GM21390 (cell line): Measurements from ENCODE around the gene RLIM.
"Not testable (repeated sequence)": the region's sequence is repeated elsewhere in the genome, so short reads cannot be mapped to it uniquely, and the experiment has no call there.

Experiments
- ATAC-seq: cut with Tn5 transposase; IDR thresholded peaks from one replicate; pipeline ENCODE4 v1.9.1; 2021; ENCODE audit not compliant: unreplicated experiment

Gene RLIM

GRCh38 chrX:74614093-74614909 lies at the start of gene RLIM:
Gene RLIM (minus strand): TSS chrX:74614624. CDS start chrX:74595977, 18,647 bp downstream.
- ATAC-seq = peak; percentile 92

GRCh38 chrX:74656079-74656745 lies 41.8 kb upstream of the RLIM start:
- no peak for ATAC-seq

GRCh38 chrX:74654953-74655352 lies 40.5 kb upstream of the RLIM start:
- not testable (repeated sequence) for ATAC-seq

GRCh38 chrX:74636749-74637314 lies 22.4 kb upstream of the RLIM start:
- ATAC-seq = no peak

GRCh38 chrX:74613370-74614092 lies 893 bp downstream of the RLIM start:
- peak; percentile 5 for ATAC-seq

- no peak for ATAC-seq
These were observed 7.6 kb downstream of the RLIM start for GRCh38 chrX:74606799-74607198.

- ATAC-seq = no peak
These were observed 8.1 kb downstream of the RLIM start for GRCh38 chrX:74606342-74606741.

GRCh38 chrX:74603040-74603439 lies 11.4 kb downstream of the RLIM start:
- ATAC-seq = no peak

GRCh38 chrX:74602142-74602541 lies 12.3 kb downstream of the RLIM start:
- ATAC-seq = no peak

DNA sequence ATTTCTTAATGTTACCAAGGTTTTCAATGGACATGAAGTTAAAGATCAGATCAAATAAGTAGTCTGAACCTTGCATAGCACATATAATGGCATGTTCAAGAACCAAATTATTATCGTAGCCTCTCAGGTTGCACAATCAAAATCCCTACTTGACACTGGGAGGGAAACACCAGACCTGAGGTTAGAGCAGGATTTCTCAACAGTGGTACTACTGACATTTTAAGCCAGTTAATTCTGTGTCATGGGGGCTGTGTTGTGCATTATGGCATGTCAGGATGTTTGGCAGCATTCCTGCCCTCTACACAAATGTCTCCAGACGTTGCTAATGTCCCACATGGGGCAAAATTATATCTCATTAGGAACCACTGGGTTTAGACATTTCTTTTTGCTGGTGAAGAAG lies 20.8 kb downstream of the RLIM start:
- no peak for ATAC-seq

- no peak for ATAC-seq
These were observed 28.7 kb downstream of the RLIM start for GRCh38 chrX:74585766-74586165.

DNA sequence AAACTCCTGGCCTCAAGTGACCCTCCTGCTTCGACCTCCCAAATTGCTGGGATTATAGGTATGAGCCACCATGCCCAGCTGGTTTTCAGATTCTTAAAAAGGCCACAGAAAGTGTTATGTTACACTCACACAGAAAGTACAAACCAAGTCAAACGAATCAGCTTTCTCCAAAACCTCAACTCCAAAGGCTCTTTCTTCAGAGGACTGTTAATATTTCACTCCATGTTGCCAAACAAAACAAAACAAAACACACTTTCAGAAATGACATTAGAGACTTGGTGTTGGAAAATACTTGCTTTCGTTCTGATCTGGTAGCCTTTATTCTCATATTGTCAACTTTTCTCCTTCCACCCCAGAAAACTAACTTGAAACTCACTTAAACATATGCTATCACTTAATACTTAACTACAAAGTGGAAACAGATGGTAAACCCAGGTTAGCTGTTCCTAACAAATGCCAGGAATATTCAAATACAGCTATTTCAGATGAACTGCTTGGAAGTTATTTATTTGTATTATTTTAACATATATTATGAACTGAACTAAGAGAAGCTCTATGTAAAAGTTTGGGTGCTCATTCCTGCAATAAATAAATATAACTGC lies 34.7 kb downstream of the RLIM start:
- ATAC-seq = no peak

DNA sequence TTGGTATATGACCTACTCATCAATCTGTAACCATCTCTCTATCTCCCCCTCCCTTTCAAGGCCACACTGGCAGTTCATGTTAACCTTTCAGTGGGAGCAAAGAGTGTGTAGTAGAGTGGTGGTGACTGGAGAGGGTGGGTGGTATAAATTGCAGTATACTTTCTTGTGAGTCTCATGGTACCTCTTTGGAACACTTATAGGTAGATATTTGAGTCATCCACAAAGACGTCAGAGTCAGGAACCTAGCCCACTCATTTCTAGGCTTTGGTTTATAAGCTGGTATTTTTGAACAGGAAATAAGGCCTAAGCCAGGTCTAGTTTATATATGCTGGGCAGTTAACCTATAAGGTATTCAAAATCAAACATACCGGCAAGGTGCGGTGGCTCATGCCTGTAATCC lies 36.3 kb downstream of the RLIM start:
- no peak for ATAC-seq

GRCh38 chrX:74557378-74557777 lies 57.0 kb downstream of the RLIM start:
- ATAC-seq = no peak

DNA sequence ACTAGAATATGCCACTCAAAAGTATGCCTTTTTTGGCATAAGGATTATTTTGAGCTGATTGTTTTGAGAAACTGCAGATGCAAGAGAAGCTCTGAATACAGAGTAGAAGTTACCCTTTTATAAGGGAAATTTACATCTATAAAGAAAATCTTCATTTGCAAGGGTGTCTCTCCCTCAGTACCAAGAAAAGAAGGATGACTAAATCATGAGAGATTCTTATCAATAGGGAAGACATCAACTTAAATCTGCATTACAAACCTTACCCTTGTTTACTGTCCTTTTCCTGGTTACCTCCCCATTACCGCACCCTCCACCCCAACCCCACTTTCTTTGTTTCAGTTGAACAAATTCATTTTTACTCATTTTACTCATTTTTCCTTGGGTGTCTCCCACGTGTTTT lies 62.5 kb downstream of the RLIM start:
- ATAC-seq = no peak

DNA sequence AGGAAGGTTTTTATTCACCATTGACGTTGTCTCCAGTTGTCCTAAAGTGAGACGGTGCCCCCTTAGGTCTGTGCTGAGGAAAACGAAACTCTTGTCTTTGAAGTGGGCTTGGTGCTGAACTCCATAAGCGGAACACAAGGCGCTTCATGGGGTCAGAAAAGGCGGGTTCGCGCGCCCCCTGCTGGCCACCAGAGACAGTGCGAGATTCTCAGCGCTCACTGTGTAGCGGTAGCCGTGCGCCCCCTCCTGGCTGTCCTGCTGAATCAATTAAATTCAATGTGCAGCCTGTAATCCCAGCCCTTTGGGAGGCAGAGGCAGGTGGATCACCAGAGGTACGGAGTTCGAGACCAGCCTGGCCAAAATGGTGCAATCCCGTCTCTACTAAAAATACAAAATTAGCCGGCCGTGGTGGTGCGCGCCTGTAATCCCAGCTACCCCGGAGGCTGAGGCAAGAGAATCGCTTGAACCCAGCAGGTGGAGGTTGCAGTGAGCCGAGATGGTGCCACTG lies 64.1 kb downstream of the RLIM start:
- peak; percentile 95 for ATAC-seq

- ATAC-seq = no peak
These were observed 67.4 kb downstream of the RLIM start for GRCh38 chrX:74546984-74547383.

DNA sequence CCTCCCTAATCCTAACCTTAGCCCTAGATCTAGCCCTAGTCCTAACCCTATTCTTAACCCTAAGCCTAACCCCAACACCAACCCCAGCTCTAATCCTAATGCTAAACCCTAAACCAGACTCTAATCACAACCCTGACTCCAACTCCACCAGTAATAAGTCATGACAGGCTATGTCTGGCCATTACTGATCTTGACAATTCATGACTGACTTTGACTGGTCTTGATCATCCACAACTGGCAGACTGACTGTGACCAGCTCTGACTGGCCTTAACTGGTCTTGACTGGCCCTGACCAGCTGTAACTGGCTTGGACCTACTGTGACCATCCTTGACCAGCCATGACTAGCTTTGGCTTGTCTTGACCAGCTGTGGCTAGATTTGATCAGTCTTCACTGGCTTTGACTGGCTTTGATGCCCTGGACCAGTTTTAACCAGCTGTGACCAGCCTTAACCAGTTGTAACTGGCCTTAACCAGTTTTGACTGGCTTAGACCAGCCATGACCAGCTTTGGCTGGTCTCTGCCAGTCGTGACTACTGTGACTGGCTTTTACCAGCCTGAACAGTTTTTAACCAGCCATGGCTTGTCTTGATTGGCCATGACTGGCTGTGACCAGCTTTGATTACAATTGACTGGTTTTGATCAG lies 68.4 kb downstream of the RLIM start:
- no peak for ATAC-seq

DNA sequence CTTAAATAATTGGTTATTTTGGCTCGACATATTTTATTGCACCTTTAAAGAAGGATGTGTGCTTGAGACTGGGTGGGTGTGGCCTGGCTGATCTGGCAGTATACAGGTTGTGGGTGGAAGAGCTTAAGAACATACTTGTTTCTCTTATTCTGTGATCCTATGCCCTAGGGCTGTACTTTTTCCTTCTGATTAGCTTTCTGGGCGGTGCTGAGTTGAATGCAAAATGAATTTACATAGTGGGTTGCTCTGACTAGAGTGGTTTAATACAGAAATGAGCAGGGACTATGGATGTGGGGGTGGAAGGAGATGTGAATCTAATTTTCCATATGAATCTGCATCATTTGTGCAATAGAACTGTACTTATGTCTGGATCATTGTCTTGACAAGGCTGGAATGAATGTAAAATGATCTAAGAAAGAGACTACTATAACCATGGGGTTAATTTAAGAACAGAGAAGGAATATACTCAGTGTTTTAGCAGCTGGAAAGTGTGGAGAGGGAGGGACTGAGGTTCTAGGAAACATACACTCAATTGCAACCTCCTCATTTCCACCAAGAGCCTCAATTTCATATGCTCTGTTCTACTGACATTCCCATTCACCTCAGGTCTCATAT lies 73.7 kb downstream of the RLIM start:
- ATAC-seq = no peak

DNA sequence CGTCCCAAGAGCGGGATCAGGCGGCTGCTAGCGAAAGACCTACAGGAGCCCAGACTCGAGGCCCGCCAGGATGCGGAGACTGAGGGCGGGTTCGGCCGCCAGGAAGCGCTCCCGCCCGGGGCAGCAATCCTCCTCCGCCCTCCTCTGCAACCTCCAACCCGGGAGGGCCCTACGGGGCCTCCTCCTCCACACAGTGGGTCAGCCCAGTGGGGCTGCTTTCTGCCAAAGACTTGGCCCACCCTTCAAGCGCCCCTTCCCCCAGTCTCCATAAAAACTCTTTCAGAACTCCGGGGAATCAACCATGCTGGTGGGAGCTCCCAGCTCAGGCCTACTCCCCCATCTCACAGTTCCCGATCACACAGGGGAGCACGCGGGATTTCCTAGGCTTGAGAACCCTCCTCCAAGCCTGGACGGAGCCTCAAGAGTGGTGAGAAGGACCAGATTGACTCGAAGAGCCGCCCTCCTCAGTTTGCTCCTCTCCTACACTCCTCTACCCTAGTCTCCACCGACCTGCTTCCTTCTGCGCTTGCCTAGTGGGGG lies 77.5 kb downstream of the RLIM start:
- ATAC-seq = peak; percentile 30
